H1 (cell line): ENCODE results near the gene SAE1. TPM values are rescaled to one million over a fixed set of nuclear protein-coding genes. Genes with fewer than 3 reads are reported as not detected.

ENCODE experiments used
- CTCF ChIA-PET: fragments of 300-600 bp; sonication (Branson Sonifier 250); formaldehyde crosslinking; loops from one replicate; lab custom pipeline; 2021; ENCODE audit not compliant: partially characterized antibody; lab: Charles Lee
- POLR2A ChIA-PET: fragments of 300-600 bp; sonication (Branson Sonifier 250); formaldehyde crosslinking; loops from one replicate; lab custom pipeline; 2021; ENCODE audit warnings: inconsistent platforms; ENCODE audit not compliant: partially characterized antibody; lab: Charles Lee
- DNase-seq, 2 experiments: peaks; one replicate each; pipeline versions ENCODE4 v3.0.0 to v3.0.0-alpha.2; 2010 to 2022; ENCODE audit warnings: low spot score in 2 of 2, low read depth in 1 of 2, mixed read lengths in 1 of 2
- FAIRE-seq: peaks from 2 replicates; lab custom pipeline; 2011; peaks lifted over from hg19 to GRCh38; lab: Jason Lieb, UNC
- H2AFZ ChIP-seq: 2 replicates; pipeline ENCODE4 v1.8.1; 2012; ENCODE audit warnings: low read length, inconsistent platforms
- H2AK5ac ChIP-seq: 2 replicates; pipeline ENCODE4 v1.6.1; 2013; ENCODE audit warnings: low read depth, low read length
- H2BK120ac ChIP-seq: replicated peaks from 2 replicates; pipeline ENCODE3; 2013; ENCODE audit warnings: low read depth, low read length, inconsistent platforms
- H2BK12ac ChIP-seq: 2 replicates; pipeline ENCODE4 v1.6.1; 2013; ENCODE audit warnings: low read depth, low read length
- H2BK15ac ChIP-seq: 2 replicates; pipeline ENCODE4 v1.6.1; 2013; ENCODE audit warnings: low read length
- H2BK20ac ChIP-seq: 2 replicates; pipeline ENCODE4 v1.6.1; 2013; ENCODE audit warnings: low read length
- H2BK5ac ChIP-seq: 2 replicates; pipeline ENCODE4 v1.6.1; 2013; ENCODE audit warnings: low read depth, low read length
- H3K14ac ChIP-seq: 2 replicates; pipeline ENCODE4 v1.6.1; 2013; ENCODE audit warnings: inconsistent platforms; ENCODE audit not compliant: insufficient read length
- H3K18ac ChIP-seq: 2 replicates; pipeline ENCODE4 v1.6.1; 2013; ENCODE audit warnings: low read length; ENCODE audit errors: extremely low read depth
- H3K23ac ChIP-seq: 2 replicates; pipeline ENCODE4 v1.6.1; 2013; ENCODE audit warnings: inconsistent platforms; ENCODE audit not compliant: insufficient read length
- H3K23me2 ChIP-seq: 2 replicates; pipeline ENCODE4 v1.6.1; 2013; ENCODE audit warnings: low read depth, low read length
- H3K27ac ChIP-seq: 2 replicates; pipeline ENCODE4 v1.6.1; 2011; ENCODE audit warnings: low read depth, low read length, inconsistent platforms
- H3K27me3 ChIP-seq, 4 experiments: replicated peaks in 1 of 4; 1 replicate in 1 of 4; 2 replicates in 3 of 4; pipeline versions ENCODE4 v1.6.1 to v1.8.1; 2011 to 2013; ENCODE audit warnings: low read length in 3 of 4, mild to moderate bottlenecking in 3 of 4, inconsistent platforms in 2 of 4, mixed read lengths in 2 of 4, moderate library complexity in 1 of 4; ENCODE audit not compliant: control insufficient read depth in 3 of 4, insufficient read depth in 3 of 4; ENCODE audit errors: extremely low read depth in 1 of 4
- H3K36me3 ChIP-seq, 4 experiments: 2 replicates each; pipeline versions ENCODE4 v1.6.1 to v1.8.1; 2011 to 2013; ENCODE audit warnings: mild to moderate bottlenecking in 4 of 4, low read length in 3 of 4, moderate library complexity in 2 of 4, control low read depth in 1 of 4, inconsistent platforms in 1 of 4; ENCODE audit not compliant: insufficient read depth in 4 of 4, control insufficient read depth in 2 of 4
- H3K4ac ChIP-seq: replicated peaks from 2 replicates; pipeline ENCODE3; 2013; ENCODE audit warnings: low read length, low read depth, mixed read lengths, inconsistent platforms; ENCODE audit not compliant: insufficient read length
- H3K4me1 ChIP-seq, 4 experiments: replicated peaks in 1 of 4; 1 replicate in 1 of 4; 2 replicates in 3 of 4; pipeline versions ENCODE4 v1.6.1 to v1.8.1; 2011 to 2013; ENCODE audit warnings: low read length in 3 of 4, inconsistent platforms in 2 of 4, mixed read lengths in 1 of 4; ENCODE audit not compliant: insufficient read depth in 4 of 4, control insufficient read depth in 3 of 4
- H3K4me2 ChIP-seq, 2 experiments: 2 replicates each; pipeline versions ENCODE4 v1.6.1 to v1.8.1; 2011 to 2013; ENCODE audit warnings: low read depth in 2 of 2, low read length in 2 of 2, control low read depth in 1 of 2, inconsistent platforms in 1 of 2, mild to moderate bottlenecking in 1 of 2; ENCODE audit not compliant: insufficient read depth in 1 of 2
- H3K4me3 ChIP-seq, 4 experiments: fragments of 200-600, 300-600 bp in 1 of 4; sonication (generic), shearing (Covaris generic), sonication (Bioruptor Twin) in 1 of 4; 2 replicates each; pipeline versions ENCODE4 v1.5.1 to v1.8.1; 2011 to 2016; ENCODE audit warnings: low read length in 4 of 4, low read depth in 3 of 4, control low read depth in 2 of 4, inconsistent platforms in 2 of 4, mild to moderate bottlenecking in 2 of 4, mixed read lengths in 1 of 4, moderate library complexity in 1 of 4; ENCODE audit not compliant: insufficient read depth in 2 of 4; ENCODE audit errors: extremely low read depth in 1 of 4
- H3K56ac ChIP-seq: replicated peaks from 2 replicates; pipeline ENCODE3; 2013; ENCODE audit warnings: low read depth, mild to moderate bottlenecking, mixed read lengths, low read length, inconsistent platforms; ENCODE audit not compliant: insufficient read length
- H3K79me1 ChIP-seq: 2 replicates; pipeline ENCODE4 v1.6.1; 2013; ENCODE audit warnings: low read depth, low read length, control low read depth
- H3K79me2 ChIP-seq, 2 experiments: 2 replicates each; pipeline versions ENCODE4 v1.6.1 to v1.8.1; 2012 to 2013; ENCODE audit warnings: low read length in 2 of 2, mild to moderate bottlenecking in 2 of 2, inconsistent platforms in 1 of 2; ENCODE audit not compliant: insufficient read depth in 2 of 2, control insufficient read depth in 1 of 2
- H3K9ac ChIP-seq, 4 experiments: replicated peaks in 1 of 4; 1 replicate in 1 of 4; 2 replicates in 3 of 4; pipeline versions ENCODE4 v1.6.1 to v1.8.1; 2011 to 2013; ENCODE audit warnings: low read depth in 3 of 4, low read length in 3 of 4, control low read depth in 2 of 4, mild to moderate bottlenecking in 2 of 4, moderate library complexity in 2 of 4, inconsistent platforms in 1 of 4; ENCODE audit errors: extremely low read depth in 1 of 4
- H3K9me3 ChIP-seq, 2 experiments: 2 replicates each; pipeline versions ENCODE4 v1.6.1 to v1.8.1; 2012 to 2013; ENCODE audit warnings: mild to moderate bottlenecking in 2 of 2, moderate library complexity in 2 of 2, control low read depth in 1 of 2, inconsistent platforms in 1 of 2, low read depth in 1 of 2, low read length in 1 of 2, mixed read lengths in 1 of 2; ENCODE audit not compliant: insufficient read depth in 2 of 2
- H4K20me1 ChIP-seq, 2 experiments: replicated peaks in 1 of 2; 2 replicates each; pipeline versions ENCODE3 to v1.8.1; 2011 to 2013; ENCODE audit warnings: inconsistent platforms in 2 of 2, low read length in 2 of 2, mild to moderate bottlenecking in 1 of 2; ENCODE audit not compliant: insufficient read depth in 2 of 2, control insufficient read depth in 1 of 2
- H4K5ac ChIP-seq: 2 replicates; pipeline ENCODE4 v1.6.1; 2013; ENCODE audit warnings: low read length, low read depth, mixed read lengths, inconsistent platforms; ENCODE audit not compliant: insufficient read length
- H4K8ac ChIP-seq: 2 replicates; pipeline ENCODE4 v1.8.0; 2013; ENCODE audit warnings: mild to moderate bottlenecking, moderate library complexity, low read length, inconsistent platforms; ENCODE audit not compliant: insufficient read depth; ENCODE audit errors: extremely low read depth
- H4K91ac ChIP-seq: replicated peaks from 2 replicates; pipeline ENCODE3; 2013; ENCODE audit warnings: low read length, mixed read lengths, inconsistent platforms; ENCODE audit not compliant: insufficient read length
- BRCA1 ChIP-seq: IDR thresholded peaks from 2 replicates; pipeline ENCODE4 v1.6.1; 2012; ENCODE audit warnings: low read depth, low read length, improper control_type of control experiment
- CEBPB ChIP-seq: IDR thresholded peaks from 2 replicates; pipeline ENCODE4 v1.6.1; 2012; ENCODE audit warnings: low read depth, low read length
- CHD1 ChIP-seq: IDR thresholded peaks from 2 replicates; pipeline ENCODE4 v1.6.1; 2012; ENCODE audit warnings: low read depth, low read length, improper control_type of control experiment
- CTCF ChIP-seq, 3 experiments: IDR thresholded peaks; 1 replicate in 2 of 3; 2 replicates in 1 of 3; pipeline versions ENCODE4 v1.5.1 to v1.6.1; 2011; ENCODE audit warnings: low read length in 3 of 3, mild to moderate bottlenecking in 3 of 3, inconsistent platforms in 2 of 3, low read depth in 1 of 3, moderate library complexity in 1 of 3; ENCODE audit not compliant: insufficient read depth in 1 of 3; ENCODE audit errors: control extremely low read depth in 1 of 3
- HDAC2 ChIP-seq, 2 experiments: fragments of 300-600 bp in 1 of 2; sonication (generic) in 1 of 2; IDR thresholded peaks; 2 replicates each; pipeline ENCODE4 v1.6.1; 2011 to 2012; ENCODE audit warnings: low read depth in 2 of 2, low read length in 2 of 2, mild to moderate bottlenecking in 2 of 2, moderate library complexity in 2 of 2, borderline replicate concordance in 1 of 2, inconsistent platforms in 1 of 2
- JUN ChIP-seq: IDR thresholded peaks from 2 replicates; pipeline ENCODE4 v1.6.1; 2011; ENCODE audit warnings: low read depth, mild to moderate bottlenecking, improper control_type of control experiment, low read length
- JUND ChIP-seq: IDR thresholded peaks from 2 replicates; pipeline ENCODE4 v1.6.1; 2011; ENCODE audit warnings: mild to moderate bottlenecking, improper control_type of control experiment, low read length
- KDM1A ChIP-seq: fragments of 200-600, 300-600 bp; sonication (generic); IDR thresholded peaks from 2 replicates; pipeline ENCODE4 v1.7.1; 2016; ENCODE audit warnings: mild to moderate bottlenecking, low read length, borderline replicate concordance
- MAX ChIP-seq: IDR thresholded peaks from 2 replicates; pipeline ENCODE4 v1.6.1; 2012; ENCODE audit warnings: inconsistent platforms
- SP4 ChIP-seq: IDR thresholded peaks from 2 replicates; pipeline ENCODE4 v1.6.1; 2012; ENCODE audit warnings: low read length, inconsistent platforms
- WGBS, 2 experiments: shearing (Covaris generic) in 1 of 2; methylation state at CpG; one replicate each; pipeline versions ENCODE4 v1.1.6 to v1.1.7; 2013 to 2015; ENCODE audit warnings: low lambda C conversion rate in 2 of 2, mixed read lengths in 2 of 2, inconsistent platforms in 1 of 2, low coverage in 1 of 2, missing lambda C conversion rate in 1 of 2; ENCODE audit not compliant: insufficient replicate concordance in 2 of 2, insufficient coverage in 1 of 2, insufficient read length in 1 of 2; ENCODE audit errors: extremely low coverage in 1 of 2, missing lambda C conversion rate in 1 of 2; 5-methylcytosine and 5-hydroxymethylcytosine counted together
- polyA plus RNA-seq, 7 experiments: library from polyadenylated mRNA; depleted of rRNA in 3 of 7; stranded (reverse) in 5 of 7; unstranded in 2 of 7; fragments of >200 nt in 5 of 7; fragments of 200-250 nt in 2 of 7; gene quantifications; 1 replicate in 5 of 7; 2 replicates in 1 of 7; 4 replicates in 1 of 7; pipeline versions ENCODE4 v1.2.1 to v1.2.3, GENCODE V29; 2011 to 2013; ENCODE audit warnings: missing spikeins in 2 of 7, mixed read lengths in 2 of 7
- total RNA-seq: library from RNA; stranded (reverse); fragmentation: NEBNext Ultra II Directional; extraction: Animal tissue kit (Norgen Biotek cat#: 25700); gene quantifications from 2 replicates; pipeline ENCODE4 v1.2.1, GENCODE V29; 2021

Gene SAE1
- total and polyA plus RNA-seq, 2 of the 8 experiments (the other 6 are each of a cell fraction or from before 2014, with no cell fraction given), result 213 to 268 TPM

GRCh38 chr19:47195434-47195833, 64.8 kb downstream of the SAE1 start:
- DNase-seq, result no peak
- H2BK120ac ChIP-seq, result no peak overlapping the region
- H4K91ac ChIP-seq, result no peak overlapping the region
- no peak overlapping the region for H2BK20ac ChIP-seq
- ChIA-PET POLR2A (interaction anchor here (2.2 kb wide), 1 partner anchor 15 kb away, joined by 12 read pairs; no protein-coding TSS in a partner anchor), CTCF (interaction anchor here (0.6 kb wide), 1 partner anchor 42 kb away, joined by 3 read pairs; no protein-coding TSS in a partner anchor)
- H3K79me1 ChIP-seq, result no peaks in the 10 kb centered on the region; the same call in 1 of the 2 replicates
- no peak overlapping the region for H4K8ac ChIP-seq
- H3K9ac ChIP-seq, result no peak overlapping the region
- H3K4me3 ChIP-seq, result no peak overlapping the region
- no peaks in the 10 kb centered on the region for H3K9me3 ChIP-seq
- H3K14ac ChIP-seq, result no peak overlapping the region
- H4K5ac ChIP-seq, result no peak overlapping the region
- H3K79me2 ChIP-seq, result peaks cover 0 to 13% of the 10 kb centered on the region in 2 experiments; a peak in 1 of 4 replicates
- peaks cover 6 to 35% (median 28%) of the 10 kb centered on the region in 4 experiments; a peak in 7 of 8 replicates for H3K36me3 ChIP-seq
- H3K56ac ChIP-seq, result no peak overlapping the region
- H2BK5ac ChIP-seq, result no peak overlapping the region
- H4K20me1 ChIP-seq, result peaks cover 3 to 9% of the 10 kb centered on the region in 2 experiments
- no peaks in the 10 kb centered on the region for H3K27me3 ChIP-seq
- no peak overlapping the region for H3K27ac ChIP-seq
- no peak overlapping the region for H2BK12ac ChIP-seq
- no peaks in the 10 kb centered on the region for H3K4me1 ChIP-seq
- FAIRE-seq, result no peak
- WGBS, 2 experiments, result no CpG with 5 or more reads among the region's 1 CpG
- H2BK15ac ChIP-seq, result no peak overlapping the region
- no peak overlapping the region for H3K4me2 ChIP-seq
- no peak overlapping the region for H2AK5ac ChIP-seq
- H3K18ac ChIP-seq, result no peak overlapping the region
- no peak overlapping the region for H3K4ac ChIP-seq
- H3K23ac ChIP-seq, result no peak overlapping the region
- no peak overlapping the region for H2AFZ ChIP-seq
- H3K23me2 ChIP-seq, result no peaks in the 10 kb centered on the region
- TF ChIP-seq CTCF (IDR thresholded peaks at IDR 0.05; ENCODE audit: control extremely low read depth in 1 of 3, insufficient read depth in 1 of 3, low read depth in 1 of 3, low read length in 3 of 3) (no peak), SP4 (no peak), KDM1A (no peak), JUND (no peak), HDAC2 (IDR thresholded peaks at IDR 0.05; ENCODE audit: borderline replicate concordance in 1 of 2, low read depth in 2 of 2, low read length in 2 of 2) (no peak), CHD1 (no peak), CEBPB (no peak), JUN (no peak), MAX (no peak), BRCA1 (no peak)
